Measurements from ENCODE around the gene PCDHGB5. TPM values are rescaled to one million over a fixed set of nuclear protein-coding genes. Genes with fewer than 3 reads are reported as not detected.
"Not testable (repeated sequence)": the region's sequence is repeated elsewhere in the genome, so short reads cannot be mapped to it uniquely, and the experiment has no call there.

The PCDHGB5 gene
- total RNA-seq, 4 donors from 2014 or later: 12.3 to 17.6 (median 14.6) TPM

DNA sequence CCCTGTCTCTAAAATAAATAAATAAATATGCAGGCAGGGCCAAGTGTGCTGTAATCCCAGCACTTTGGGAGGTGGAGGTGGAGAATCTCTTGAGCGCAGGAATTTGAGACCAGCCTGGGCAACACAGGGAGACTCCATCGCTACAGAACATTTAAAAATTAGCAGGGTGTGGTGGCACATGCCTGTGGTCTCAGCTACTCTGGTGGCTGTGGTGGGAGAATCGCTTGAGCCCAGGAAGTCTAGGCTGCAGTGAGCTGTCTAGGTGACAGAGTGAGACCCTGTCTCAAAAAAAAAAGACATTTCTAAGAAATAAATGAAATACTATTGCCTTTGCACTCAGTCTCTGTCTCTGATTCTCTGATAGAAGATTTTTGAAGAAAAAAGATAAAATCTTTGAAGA is 13.8 kb downstream of the PCDHGB5 start:
- intact Hi-C loops (cut with DNase I; ENCODE audit: low total_unique reads): loop anchor here (10.0 kb wide), 1 partner anchor 143 kb away; no protein-coding TSS in a partner anchor
- WGBS, 2 donors: 67 to 69% methylated on average over 3 of the region's 3 CpGs
- TF ChIP-seq, protein P1, sequence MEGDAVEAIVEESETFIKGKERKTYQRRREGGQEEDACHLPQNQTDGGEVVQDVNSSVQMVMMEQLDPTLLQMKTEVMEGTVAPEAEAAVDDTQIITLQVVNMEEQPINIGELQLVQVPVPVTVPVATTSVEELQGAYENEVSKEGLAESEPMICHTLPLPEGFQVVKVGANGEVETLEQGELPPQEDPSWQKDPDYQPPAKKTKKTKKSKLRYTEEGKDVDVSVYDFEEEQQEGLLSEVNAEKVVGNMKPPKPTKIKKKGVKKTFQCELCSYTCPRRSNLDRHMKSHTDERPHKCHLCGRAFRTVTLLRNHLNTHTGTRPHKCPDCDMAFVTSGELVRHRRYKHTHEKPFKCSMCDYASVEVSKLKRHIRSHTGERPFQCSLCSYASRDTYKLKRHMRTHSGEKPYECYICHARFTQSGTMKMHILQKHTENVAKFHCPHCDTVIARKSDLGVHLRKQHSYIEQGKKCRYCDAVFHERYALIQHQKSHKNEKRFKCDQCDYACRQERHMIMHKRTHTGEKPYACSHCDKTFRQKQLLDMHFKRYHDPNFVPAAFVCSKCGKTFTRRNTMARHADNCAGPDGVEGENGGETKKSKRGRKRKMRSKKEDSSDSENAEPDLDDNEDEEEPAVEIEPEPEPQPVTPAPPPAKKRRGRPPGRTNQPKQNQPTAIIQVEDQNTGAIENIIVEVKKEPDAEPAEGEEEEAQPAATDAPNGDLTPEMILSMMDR (IDR thresholded peaks at IDR 0.05): no peak
- no peak for TF ChIP-seq POLR2A (IDR thresholded peaks at IDR 0.05)
- H3K4me3 ChIP-seq (ENCODE audit: low read depth, poor library complexity, severe bottlenecking): no peak overlapping the region
- DNase-seq (ENCODE audit: low spot score in 2 of 2): no peak

DNA sequence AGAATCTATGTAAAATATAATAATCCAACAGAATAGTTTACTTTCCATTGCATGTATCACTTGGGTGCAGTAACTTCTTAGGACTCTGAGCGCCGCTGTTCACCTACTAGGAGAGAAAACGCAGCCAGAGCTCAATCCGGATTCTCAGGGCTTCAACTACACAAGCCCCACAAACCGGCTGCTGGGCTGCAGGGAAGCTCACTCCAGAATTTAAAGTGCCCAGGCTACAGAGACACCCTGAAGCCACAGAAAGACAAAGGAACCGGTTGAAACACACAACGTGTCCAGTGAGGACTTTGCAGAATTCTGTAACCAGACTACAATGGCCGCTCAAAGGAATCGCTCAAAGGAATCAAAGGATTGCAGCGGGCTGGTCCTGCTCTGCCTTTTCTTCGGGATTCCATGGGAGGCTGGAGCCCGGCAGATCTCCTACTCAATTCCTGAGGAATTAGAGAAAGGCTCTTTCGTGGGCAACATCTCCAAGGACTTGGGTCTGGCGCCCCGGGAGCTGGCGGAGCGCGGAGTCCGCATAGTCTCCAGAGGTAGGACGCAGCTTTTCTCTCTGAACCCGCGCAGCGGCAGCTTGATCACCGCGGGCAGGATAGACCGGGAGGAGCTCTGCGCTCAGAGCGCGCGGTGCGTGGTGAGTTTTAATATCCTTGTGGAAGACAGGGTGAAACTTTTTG is 15.2 kb downstream of the PCDHGB5 start, which contains the start of gene PCDHGA10:
TSS of gene PCDHGA10 (plus strand) at position 134 of the 686 bp plus-strand sequence. CDS start at position 323, 189 bp downstream.
- WGBS, 2 donors: 18 to 19% methylated on average over 31 of the region's 31 CpGs
- no peak for TF ChIP-seq POLR2A (IDR thresholded peaks at IDR 0.05)
- TF ChIP-seq, protein P1 (IDR thresholded peaks at IDR 0.05): no peak
- intact Hi-C loops (cut with DNase I; ENCODE audit: low total_unique reads): loop anchor here (10.0 kb wide), 1 partner anchor 142 kb away; no protein-coding TSS in a partner anchor
- H3K4me3 ChIP-seq (ENCODE audit: low read depth, poor library complexity, severe bottlenecking): no peak within 1 kb of the TSS
- DNase-seq (ENCODE audit: low spot score in 2 of 2): no peak

DNA sequence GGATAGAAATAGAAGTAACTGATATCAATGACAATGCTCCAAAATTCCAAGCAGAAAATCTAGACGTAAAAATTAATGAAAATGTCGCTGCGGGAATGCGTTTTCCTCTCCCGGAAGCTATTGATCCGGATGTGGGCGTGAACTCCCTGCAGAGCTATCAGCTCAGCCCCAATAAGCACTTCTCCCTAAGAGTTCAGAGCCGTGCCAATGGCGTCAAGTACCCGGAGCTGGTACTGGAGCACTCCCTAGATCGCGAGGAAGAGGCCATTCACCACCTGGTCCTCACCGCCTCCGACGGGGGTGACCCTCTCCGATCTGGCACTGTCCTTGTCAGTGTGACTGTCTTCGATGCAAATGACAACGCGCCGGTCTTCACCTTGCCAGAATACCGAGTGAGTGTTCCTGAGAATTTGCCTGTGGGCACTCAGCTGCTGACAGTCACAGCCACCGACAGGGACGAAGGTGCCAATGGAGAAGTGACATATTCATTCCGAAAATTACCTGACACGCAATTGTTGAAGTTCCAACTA is 15.9 kb downstream of the PCDHGB5 start:
- H3K4me3 ChIP-seq (ENCODE audit: low read depth, poor library complexity, severe bottlenecking): no peak overlapping the region
- DNase-seq (ENCODE audit: low spot score in 2 of 2): no peak
- intact Hi-C loops (cut with DNase I; ENCODE audit: low total_unique reads): loop anchor here (10.0 kb wide), 1 partner anchor 141 kb away; no protein-coding TSS in a partner anchor
- WGBS, 2 donors: 20 to 23% methylated on average over 25 of the region's 25 CpGs
- no peak for TF ChIP-seq POLR2A (IDR thresholded peaks at IDR 0.05)
- TF ChIP-seq, protein P1 (IDR thresholded peaks at IDR 0.05): no peak

DNA sequence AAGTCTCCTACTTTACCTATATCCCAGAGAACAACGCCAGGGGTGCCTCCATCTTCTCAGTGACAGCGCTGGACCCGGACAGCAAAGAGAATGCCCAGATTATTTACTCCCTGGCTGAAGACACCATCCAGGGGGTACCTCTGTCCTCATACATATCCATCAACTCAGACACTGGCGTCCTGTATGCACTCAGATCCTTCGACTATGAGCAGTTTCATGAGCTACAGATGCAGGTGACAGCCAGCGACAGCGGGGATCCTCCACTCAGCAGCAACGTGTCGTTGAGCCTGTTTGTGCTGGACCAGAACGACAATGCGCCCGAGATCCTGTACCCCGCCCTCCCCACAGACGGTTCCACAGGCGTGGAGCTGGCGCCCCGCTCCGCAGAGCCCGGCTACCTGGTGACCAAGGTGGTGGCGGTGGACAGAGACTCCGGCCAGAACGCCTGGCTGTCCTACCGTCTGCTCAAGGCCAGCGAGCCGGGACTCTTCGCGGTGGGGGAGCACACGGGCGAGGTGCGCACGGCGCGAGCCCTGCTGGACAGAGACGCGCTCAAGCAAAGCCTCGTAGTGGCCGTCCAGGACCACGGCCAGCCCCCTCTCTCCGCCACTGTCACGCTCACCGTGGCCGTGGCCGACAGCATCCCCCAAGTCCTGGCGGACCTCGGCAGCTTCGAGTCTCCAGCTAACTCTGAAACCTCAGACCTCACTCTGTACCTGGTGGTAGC is 17.0 kb downstream of the PCDHGB5 start:
- not testable (repeated sequence) for H3K4me3 ChIP-seq (ENCODE audit: low read depth, poor library complexity, severe bottlenecking); DNase-seq (ENCODE audit: low spot score in 2 of 2)
- intact Hi-C loops (cut with DNase I; ENCODE audit: low total_unique reads): loop anchor here (10.0 kb wide), 1 partner anchor 140 kb away; no protein-coding TSS in a partner anchor
- 34 to 37% methylated on average over 41 to 45 of the region's 46 CpGs for WGBS, 2 donors

DNA sequence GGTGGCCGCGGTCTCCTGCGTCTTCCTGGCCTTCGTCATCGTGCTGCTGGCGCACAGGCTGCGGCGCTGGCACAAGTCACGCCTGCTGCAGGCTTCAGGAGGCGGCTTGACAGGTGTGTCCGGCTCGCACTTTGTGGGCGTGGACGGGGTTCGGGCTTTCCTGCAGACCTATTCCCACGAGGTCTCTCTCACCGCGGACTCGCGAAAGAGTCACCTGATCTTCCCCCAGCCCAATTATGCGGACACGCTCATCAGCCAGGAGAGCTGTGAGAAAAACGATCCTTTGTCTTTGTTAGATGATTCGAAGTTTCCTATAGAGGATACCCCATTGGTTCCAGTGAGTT is 17.5 kb downstream of the PCDHGB5 start:
- DNase-seq (ENCODE audit: low spot score in 2 of 2); H3K4me3 ChIP-seq (ENCODE audit: low read depth, poor library complexity, severe bottlenecking): not testable (repeated sequence)
- WGBS, 2 donors: 26 to 28% methylated on average over 19 to 24 of the region's 24 CpGs
- intact Hi-C loops (cut with DNase I; ENCODE audit: low total_unique reads): loop anchor here (10.0 kb wide), 1 partner anchor 140 kb away; no protein-coding TSS in a partner anchor

DNA sequence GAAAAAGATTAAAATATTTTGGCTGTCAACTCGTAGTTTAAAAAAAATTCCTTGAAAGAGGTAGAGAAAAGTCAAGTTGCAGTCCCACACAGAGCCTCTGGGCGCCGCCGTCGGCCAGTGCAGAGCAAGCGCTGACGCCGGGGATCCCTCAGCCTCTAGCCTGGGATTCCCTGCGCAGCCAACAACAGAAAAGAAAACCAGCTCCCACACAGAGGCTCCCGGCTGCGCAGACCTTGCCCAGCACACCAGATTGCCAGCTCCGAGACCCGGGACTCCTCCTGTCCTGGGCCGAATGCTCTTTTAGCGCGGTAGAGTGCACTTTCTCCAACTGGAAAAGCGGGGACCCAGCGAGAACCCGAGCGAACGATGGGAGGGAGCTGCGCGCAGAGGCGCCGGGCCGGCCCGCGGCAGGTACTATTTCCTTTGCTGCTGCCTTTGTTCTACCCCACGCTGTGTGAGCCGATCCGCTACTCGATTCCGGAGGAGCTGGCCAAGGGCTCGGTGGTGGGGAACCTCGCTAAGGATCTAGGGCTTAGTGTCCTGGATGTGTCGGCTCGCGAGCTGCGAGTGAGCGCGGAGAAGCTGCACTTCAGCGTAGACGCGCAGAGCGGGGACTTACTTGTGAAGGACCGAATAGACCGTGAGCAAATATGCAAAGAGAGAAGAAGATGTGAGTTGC is 19.9 kb downstream of the PCDHGB5 start, which contains the start of gene PCDHGB7:
TSS of gene PCDHGB7 (plus strand) at position 184 of the 679 bp plus-strand sequence. CDS start at position 367, 183 bp downstream.
- DNase-seq (ENCODE audit: low spot score in 2 of 2): peak; percentile 46 to 91
- intact Hi-C loops (cut with DNase I; ENCODE audit: low total_unique reads): loop anchor here (10.0 kb wide), 1 partner anchor 137 kb away; no protein-coding TSS in a partner anchor
- WGBS, 2 donors: 13% methylated on average over 43 to 45 of the region's 47 CpGs
- peak within 1 kb of the TSS; percentile 1 for H3K4me3 ChIP-seq (ENCODE audit: low read depth, poor library complexity, severe bottlenecking)
